Muscle layer of colon (tissue), 2 donors: ENCODE measurements around the gene GP1BB.
"Not testable (repeated sequence)": the region's sequence is repeated elsewhere in the genome, so short reads cannot be mapped to it uniquely, and the experiment has no call there.

Experiments
- H3K27ac ChIP-seq: one replicate; pipeline ENCODE4 v1.7.0; 2013; ENCODE audit warnings: low read depth, mild to moderate bottlenecking, low read length, moderate library complexity
- H3K27me3 ChIP-seq, 2 donors: one replicate each; pipeline ENCODE4 v1.7.0; 2013; ENCODE audit warnings: low read length in 2 of 2, mild to moderate bottlenecking in 2 of 2; ENCODE audit not compliant: insufficient read depth in 2 of 2, control insufficient read depth in 1 of 2
- H3K36me3 ChIP-seq: one replicate; pipeline ENCODE4 v1.7.0; 2013; ENCODE audit warnings: mild to moderate bottlenecking, low read length; ENCODE audit not compliant: insufficient read depth
- H3K4me1 ChIP-seq: one replicate; pipeline ENCODE4 v1.7.0; 2013; ENCODE audit warnings: mild to moderate bottlenecking, low read length; ENCODE audit not compliant: insufficient read depth
- H3K4me3 ChIP-seq, 2 donors: one replicate each; pipeline ENCODE4 v1.7.0; 2013; ENCODE audit warnings: low read length in 2 of 2, low read depth in 1 of 2, mild to moderate bottlenecking in 1 of 2, moderate library complexity in 1 of 2
- H3K9ac ChIP-seq: one replicate; pipeline ENCODE4 v1.7.0; 2013; ENCODE audit warnings: low read length
- H3K9me3 ChIP-seq: one replicate; pipeline ENCODE4 v1.7.0; 2013; ENCODE audit warnings: mild to moderate bottlenecking, low read length
- donor health status: abdominal sarcoma.
- donor health status: Adenocarcinoma of cecum.

The GP1BB gene

DNA sequence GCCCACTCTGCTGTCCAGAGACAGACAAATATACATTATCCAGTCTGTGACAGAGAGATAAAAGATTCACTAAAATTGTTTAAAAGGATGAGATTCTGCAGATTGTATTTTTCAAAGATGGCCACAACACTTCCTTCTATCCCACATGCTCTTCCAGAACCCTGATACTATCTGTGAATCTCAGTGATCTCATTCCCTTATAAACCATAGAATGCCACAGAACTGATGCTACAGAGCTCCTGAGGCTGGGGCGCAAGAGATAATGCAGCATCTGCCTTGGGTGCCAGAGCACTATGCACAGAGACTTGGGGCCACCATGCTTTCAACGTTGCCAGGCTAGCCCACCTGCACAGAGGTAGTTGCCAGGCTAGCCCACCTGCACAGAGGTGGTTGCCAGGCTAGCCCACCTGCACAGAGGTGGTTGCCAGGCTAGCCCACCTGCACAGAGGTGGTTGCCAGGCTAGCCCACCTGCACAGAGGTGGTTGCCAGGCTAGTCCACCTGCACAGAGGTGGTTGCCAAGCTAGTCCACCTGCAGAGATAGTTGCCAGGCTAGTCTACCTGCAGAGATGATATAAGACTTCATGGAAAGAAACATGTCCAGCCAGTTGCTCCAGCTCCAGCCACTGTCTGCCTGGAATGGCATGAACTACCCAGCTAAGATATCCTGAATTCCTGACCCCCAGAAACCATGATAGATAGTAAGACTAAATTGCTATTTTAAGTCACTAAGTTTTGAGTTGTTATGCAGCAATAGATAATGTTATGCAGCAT lies 26.6 kb upstream of the GP1BB start:
- no peaks in the 10 kb centered on the region for H3K9me3 ChIP-seq
- H3K9ac ChIP-seq, result no peak overlapping the region
- no peaks in the 10 kb centered on the region for H3K36me3 ChIP-seq
- H3K4me3 ChIP-seq, result no peak overlapping the region
- no peak overlapping the region for H3K27ac ChIP-seq
- H3K27me3 ChIP-seq, result no peaks in the 10 kb centered on the region
- H3K4me1 ChIP-seq, result no peaks in the 10 kb centered on the region

DNA sequence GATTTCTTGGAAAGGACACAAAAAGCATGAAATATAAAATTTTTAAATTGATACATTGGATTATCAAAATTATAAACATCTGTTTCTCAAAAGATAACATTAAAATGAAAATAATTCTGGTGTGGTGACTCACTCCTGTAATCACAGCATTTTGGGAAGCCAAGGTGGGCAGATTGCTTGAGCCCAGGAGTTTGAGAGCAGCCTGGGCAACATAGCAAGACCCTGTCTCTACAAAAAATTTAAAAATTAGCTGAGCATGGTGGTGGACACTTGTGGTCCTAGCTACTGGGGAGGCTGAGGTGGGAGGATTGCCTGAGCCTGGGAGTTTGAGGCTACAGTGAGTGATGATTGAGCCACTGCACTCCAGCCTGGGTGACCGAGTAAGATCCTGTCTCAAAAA lies 25.5 kb upstream of the GP1BB start:
- H3K4me3 ChIP-seq, H3K4me1 ChIP-seq, H3K9me3 ChIP-seq, H3K9ac ChIP-seq, H3K27ac ChIP-seq, H3K27me3 ChIP-seq, H3K36me3 ChIP-seq: not testable (repeated sequence)

DNA sequence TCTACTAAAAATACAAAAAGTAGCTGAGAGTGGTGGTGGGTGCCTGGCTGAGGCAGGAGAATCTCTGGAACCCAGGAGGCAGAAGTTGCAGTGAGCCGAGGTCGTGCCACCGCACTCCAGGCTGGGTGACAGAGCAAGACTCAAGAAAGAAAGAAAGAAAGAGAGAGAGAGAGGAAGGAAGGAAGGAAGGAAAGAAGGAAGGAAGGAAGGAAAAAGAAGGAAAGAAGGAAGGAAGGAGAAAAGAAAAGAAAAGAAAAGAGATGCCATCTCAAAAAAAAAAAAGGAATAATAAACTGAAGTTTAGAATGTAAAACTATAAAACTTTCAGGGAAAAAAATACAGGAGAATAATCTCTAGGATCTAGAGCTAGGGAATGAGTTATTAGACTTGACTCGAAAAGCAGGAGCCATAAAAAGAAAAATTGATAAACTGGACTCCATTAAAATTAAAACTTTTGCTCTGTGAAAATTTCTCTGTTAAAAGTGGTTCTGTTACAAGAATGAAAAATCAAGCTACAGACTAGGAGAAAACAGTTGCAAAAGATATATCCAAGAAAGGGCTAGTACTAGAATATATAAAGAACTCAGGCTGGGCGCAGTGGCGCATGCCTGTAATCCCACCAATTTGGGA lies 22.4 kb upstream of the GP1BB start:
- no peaks in the 10 kb centered on the region for H3K36me3 ChIP-seq
- no peak overlapping the region for H3K9ac ChIP-seq
- no peaks in the 10 kb centered on the region for H3K9me3 ChIP-seq
- H3K27ac ChIP-seq, result no peak overlapping the region
- H3K4me1 ChIP-seq, result no peaks in the 10 kb centered on the region
- no peak overlapping the region for H3K4me3 ChIP-seq
- H3K27me3 ChIP-seq, result peaks cover 0 to 11% of the 10 kb centered on the region in 2 donors

DNA sequence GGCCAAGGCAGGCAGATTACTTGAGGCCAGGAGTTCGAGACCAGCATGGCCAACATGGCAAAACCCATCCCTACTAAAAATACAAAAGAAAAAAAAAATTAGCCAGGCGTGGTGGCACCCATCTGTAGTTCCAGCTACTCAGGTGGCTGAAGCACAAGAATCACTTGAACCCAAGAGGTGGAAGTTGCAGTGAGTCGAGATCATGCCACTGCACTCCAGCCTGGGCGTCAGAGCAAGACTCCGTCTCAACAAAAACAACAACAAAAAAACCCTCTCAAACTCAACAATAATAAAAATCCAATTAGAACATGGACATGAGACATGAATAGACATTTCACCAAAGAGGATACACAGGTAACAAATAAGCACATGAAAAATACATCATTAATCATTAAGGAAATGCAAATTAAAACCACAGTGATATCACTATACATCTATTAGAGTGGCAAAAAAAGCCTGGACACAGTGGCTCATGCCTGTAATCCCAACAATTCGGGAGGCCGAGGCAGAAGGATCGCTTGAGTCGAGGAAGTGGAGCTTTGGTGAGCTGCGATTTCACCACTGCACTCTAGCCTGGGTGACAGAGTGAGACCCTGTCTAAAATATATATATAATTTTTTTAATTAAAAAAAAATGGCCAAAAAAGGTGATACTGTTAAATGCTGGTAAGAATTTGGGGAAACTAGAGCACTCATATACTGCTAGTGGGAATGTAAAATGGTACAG lies 21.8 kb upstream of the GP1BB start:
- H3K9me3 ChIP-seq, result no peaks in the 10 kb centered on the region
- H3K27me3 ChIP-seq, result peaks cover 0 to 11% of the 10 kb centered on the region in 2 donors
- H3K36me3 ChIP-seq, result no peaks in the 10 kb centered on the region
- H3K9ac ChIP-seq, result no peak overlapping the region
- H3K27ac ChIP-seq, result no peak overlapping the region
- no peak overlapping the region for H3K4me3 ChIP-seq
- H3K4me1 ChIP-seq, result no peaks in the 10 kb centered on the region

DNA sequence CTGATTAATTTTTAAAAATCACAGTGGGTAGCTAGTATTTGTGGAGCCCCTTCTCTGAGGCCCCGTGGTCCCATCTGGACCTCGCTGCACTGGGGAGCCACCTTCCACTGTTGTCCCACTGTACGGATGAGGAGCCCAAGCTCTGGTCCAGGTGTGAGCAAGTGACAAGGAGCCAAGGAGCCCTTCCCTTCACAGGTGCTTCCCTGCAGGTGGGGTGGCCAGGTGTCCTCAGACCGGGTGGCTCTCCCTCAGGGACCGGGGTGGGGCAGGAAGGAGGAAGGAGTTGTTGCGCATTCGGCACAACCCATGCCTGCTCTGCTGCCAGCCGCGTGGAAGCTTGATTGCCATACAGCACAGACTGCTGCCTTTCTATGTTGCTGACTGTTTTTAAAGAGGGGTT lies 19.5 kb upstream of the GP1BB start:
- Histone ChIP-seq H3K27ac (no peak overlapping the region), H3K9ac (no peak overlapping the region), H3K4me1 (no peaks in the 10 kb centered on the region), H3K9me3 (no peaks in the 10 kb centered on the region), H3K27me3 (peaks cover 0 to 11% of the 10 kb centered on the region in 2 donors), H3K36me3 (no peaks in the 10 kb centered on the region), H3K4me3 (no peak overlapping the region)

DNA sequence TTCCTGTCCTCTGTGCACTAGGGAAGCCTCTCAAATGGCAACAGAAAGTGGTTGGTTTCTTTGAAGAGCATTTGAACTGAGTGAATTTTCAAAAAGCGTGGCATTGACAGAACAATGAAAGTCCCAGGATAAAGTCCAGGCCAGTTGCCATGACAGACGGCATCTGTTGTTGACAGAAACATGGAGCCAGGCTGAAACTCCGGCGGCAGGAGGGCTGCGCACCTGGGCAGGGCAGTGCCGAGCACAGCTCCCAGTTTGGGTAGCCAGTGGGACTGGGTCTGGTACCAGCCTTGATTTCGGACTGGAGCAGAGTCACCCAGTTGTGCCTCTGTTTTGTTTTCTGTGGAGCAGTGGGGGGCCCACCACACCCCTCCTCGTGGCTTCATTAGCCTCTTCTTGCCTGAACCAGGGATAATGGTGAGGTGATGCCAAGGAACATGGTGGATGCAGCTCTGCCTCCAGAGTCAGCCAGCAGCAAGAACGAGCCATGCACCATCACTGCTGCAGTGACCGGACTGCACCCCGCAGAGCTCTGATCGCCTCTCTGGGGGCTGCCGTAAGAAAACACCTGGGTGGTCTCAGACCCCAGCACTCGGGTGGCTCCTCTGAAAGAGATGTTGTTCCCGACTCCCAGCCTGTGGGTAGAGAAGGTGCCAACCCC lies 18.9 kb upstream of the GP1BB start:
- Histone ChIP-seq H3K27ac (no peak overlapping the region), H3K4me1 (no peaks in the 10 kb centered on the region), H3K9me3 (no peaks in the 10 kb centered on the region), H3K27me3 (peaks cover 0 to 11% of the 10 kb centered on the region in 2 donors), H3K36me3 (no peaks in the 10 kb centered on the region), H3K9ac (no peak overlapping the region), H3K4me3 (no peak overlapping the region)

DNA sequence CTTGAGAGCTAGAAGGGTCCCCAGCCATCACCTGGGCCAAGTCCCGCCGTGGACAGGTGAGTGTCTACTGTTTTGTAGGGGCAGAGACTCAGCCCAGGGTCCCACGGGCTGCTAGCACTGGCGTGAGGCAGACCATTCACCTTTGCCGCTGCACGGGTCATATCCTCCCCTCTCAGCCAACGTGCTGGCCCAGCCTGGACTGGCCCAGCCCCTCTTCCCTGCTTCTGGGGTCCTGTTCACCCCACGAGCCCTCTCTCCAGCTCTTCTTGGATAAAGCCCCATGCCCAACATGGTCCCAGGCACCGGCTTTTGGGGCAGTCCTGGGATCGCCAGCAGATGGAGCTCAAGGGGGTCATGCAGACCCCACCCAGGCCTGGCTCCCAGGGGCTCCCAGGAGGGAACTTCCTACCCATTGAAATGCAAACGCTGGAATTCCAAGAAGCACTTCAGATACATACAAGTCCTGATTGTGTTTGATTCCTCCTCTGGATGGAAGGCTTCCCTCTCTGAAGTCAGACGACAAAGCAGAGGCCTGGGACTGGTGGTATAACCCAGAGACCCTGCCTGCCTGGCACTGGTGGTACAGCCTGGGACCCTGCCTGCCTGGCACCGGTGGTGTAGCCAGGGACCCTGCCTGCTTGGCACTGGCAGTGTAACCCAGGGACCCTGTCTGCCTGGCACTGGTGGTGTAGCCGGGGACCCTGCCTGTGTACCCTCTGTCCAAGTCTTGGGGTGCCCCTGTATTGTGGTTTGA lies 18.0 kb upstream of the GP1BB start:
- no peak overlapping the region for H3K27ac ChIP-seq
- no peaks in the 10 kb centered on the region for H3K36me3 ChIP-seq
- no peaks in the 10 kb centered on the region for H3K9me3 ChIP-seq
- no peak overlapping the region for H3K4me3 ChIP-seq
- no peaks in the 10 kb centered on the region for H3K4me1 ChIP-seq
- H3K27me3 ChIP-seq, result peaks cover 0 to 11% of the 10 kb centered on the region in 2 donors
- no peak overlapping the region for H3K9ac ChIP-seq

DNA sequence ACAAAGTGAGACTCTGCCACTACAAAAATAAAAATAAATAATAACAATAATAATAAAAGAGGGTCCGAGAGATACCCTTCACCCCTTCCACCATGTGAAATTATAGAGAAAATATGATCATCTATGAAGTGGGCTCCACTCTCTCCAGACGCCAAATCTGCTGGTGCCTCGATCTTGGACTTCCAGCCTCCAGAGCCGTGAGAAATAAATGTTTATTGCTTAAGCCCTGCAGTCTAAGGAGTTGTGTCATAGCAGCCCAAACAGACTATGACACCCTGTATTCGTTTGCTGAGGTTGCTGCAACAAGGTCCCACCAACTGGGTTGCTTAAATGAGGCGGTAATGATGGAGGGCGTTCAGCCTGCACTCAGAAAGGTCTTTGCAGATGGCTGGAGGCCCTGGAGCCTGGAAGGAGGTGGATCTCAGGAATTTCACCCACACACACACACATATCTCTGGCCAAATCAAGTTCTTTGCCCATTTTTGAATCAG lies 16.6 kb upstream of the GP1BB start:
- no peak overlapping the region for H3K4me3 ChIP-seq
- no peaks in the 10 kb centered on the region for H3K36me3 ChIP-seq
- no peak overlapping the region for H3K9ac ChIP-seq
- no peaks in the 10 kb centered on the region for H3K4me1 ChIP-seq
- no peak overlapping the region for H3K27ac ChIP-seq
- peaks cover 0 to 11% of the 10 kb centered on the region in 2 donors for H3K27me3 ChIP-seq
- H3K9me3 ChIP-seq, result no peaks in the 10 kb centered on the region

DNA sequence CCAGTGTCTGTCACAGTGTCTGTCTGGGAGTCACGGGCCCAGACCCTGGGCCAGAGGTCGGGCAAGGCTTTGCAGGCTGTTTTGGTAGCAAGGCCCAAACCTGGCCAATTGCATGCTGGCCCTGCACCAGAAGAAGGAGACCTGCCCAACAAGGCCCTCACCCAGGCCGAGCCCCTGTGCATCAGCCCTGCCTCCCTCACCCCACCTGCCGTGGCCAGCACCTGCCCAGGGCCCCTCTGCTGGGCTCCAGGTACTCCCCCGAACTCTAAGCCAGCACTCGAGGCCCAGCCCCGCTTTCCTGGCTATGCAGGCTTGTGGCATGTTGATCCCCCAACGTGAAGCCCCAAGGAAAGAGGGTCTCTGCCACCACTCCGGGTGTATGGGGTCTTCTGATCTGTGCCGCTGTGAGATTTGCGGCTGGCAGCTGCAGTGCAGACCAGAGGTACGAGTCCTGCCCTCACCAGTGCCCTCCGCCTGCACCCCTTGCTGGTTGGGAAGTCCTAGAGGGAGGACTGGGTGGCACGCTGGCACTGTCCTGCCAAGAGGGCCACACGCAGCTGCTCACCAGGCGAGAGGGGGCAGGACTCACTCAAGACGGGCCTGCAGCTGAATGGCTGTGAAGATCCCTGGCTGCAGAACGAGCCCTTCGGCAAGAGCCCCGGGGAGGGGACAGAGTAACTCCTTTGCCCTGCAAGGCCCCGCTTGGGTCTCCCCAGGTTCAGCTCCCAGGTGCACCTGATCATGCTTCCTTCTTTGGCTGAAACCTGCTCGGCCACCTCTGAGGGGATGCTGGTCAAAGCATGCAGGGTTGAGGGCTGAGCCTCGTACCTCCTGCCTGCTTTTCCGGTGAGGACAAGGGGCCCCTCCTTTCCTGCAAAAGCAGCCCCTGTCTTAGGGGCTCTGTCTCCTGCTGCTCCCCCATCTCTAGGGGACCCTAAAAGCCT lies 15.7 kb upstream of the GP1BB start:
- no peak overlapping the region for H3K4me3 ChIP-seq
- H3K4me1 ChIP-seq, result no peaks in the 10 kb centered on the region
- H3K9me3 ChIP-seq, result no peaks in the 10 kb centered on the region
- H3K27me3 ChIP-seq, result peaks cover 0 to 11% of the 10 kb centered on the region in 2 donors
- H3K9ac ChIP-seq, result no peak overlapping the region
- no peaks in the 10 kb centered on the region for H3K36me3 ChIP-seq
- no peak overlapping the region for H3K27ac ChIP-seq

DNA sequence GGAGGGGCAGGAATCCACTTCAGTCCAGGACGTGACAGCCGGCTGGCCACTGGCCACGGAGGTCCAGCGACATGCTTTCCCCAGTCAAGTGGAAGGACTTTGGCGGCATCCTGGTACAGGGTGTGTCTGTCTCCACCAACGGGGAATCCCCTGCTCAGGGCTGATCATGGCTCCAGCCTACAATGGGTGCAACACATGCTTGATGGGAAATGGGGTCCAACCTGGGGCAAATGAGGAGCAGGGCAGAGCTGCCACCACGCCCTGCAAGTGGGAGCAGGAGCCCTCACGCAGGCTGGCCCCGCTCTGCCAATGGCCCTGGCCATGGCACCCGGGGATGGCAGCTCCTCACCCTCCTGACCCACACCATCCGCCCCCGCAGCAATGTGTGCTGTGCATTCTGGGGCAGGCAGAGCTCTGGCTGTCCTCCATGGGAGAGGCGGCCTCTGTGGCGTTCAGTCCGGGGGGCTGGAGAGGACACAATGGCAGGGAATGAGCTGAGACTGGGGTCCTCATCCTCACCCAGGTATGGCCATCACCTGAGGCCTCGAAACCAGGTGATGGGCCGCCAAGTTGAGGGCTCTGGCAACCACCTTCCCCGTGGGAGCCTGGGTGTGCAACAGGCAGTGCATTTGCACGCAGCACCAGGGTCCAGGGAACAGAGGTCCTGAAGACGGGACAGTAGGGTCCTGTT lies 14.9 kb upstream of the GP1BB start:
- Histone ChIP-seq H3K9me3 (no peaks in the 10 kb centered on the region), H3K27me3 (peaks cover 0 to 16% of the 10 kb centered on the region in 2 donors), H3K4me3 (no peak overlapping the region), H3K36me3 (no peaks in the 10 kb centered on the region), H3K9ac (no peak overlapping the region), H3K4me1 (no peaks in the 10 kb centered on the region), H3K27ac (no peak overlapping the region)
